ENCODE measurements around the gene RAP1A.

DNA sequence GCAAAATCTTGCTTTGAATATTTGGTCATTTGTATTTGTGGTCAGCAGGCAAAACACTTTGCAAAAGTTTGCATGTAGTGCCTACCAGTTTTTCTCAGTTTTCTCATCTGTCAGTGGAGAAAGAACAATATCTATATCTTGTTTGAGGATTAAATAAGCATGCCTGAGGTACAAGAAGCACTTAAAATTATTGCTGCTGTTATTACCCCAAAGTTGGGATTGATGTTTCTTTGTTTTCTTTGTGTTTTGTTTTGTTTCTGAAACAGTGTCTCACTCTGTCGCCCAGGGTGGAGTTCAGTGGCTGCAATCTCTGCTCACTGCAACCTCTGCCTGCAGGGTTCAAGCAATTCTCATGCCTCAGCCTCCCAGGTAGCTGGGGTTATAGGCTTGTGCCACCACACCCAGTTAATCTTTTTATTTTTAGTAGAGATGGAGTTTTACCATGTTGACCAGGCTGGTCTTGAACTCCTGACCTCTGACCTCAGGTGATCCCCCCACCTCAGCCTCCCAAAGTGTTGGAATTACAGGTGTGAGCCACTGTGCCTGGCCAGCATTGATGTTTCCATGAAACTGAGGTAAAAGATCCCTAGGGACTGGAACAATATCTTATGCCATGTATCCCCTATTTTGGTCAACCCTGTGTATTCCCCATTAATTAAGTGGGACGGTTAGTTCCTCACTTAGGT, 15.9 kb downstream of the RAP1A start:
- no peak for TF ChIP-seq CTCF (IDR thresholded peaks at IDR 0.05)
- no peak for TF ChIP-seq EP300 (IDR thresholded peaks at IDR 0.05)
- no peak for TF ChIP-seq POLR2A (IDR thresholded peaks at IDR 0.05; ENCODE audit: low read depth)
- no peak for TF ChIP-seq POLR2AphosphoS5 (IDR thresholded peaks at IDR 0.05)

Data from esophagus muscularis mucosa (tissue), 4 donors.